ENCODE results near the gene TLX3. TPM values are rescaled to one million over a fixed set of nuclear protein-coding genes. Genes with fewer than 3 reads are reported as not detected.

Gene TLX3
- total and polyA plus RNA-seq, 10 of the 15 experiments (the other 5 are each of a cell fraction or from before 2014, with no cell fraction given), result not detected

GRCh38 chr5:171271798-171272197 is 37.2 kb upstream of the TLX3 start:
- Histone ChIP-seq H2AFZ (ENCODE audit: control insufficient read depth, low read depth, low read length) (no peak overlapping the region), H3K79me2 (ENCODE audit: control insufficient read depth, insufficient read depth, low read length) (no peaks in the 10 kb centered on the region), H4K20me1 (ENCODE audit: control insufficient read depth, insufficient read depth) (no peaks in the 10 kb centered on the region), H3K4me2 (ENCODE audit: control insufficient read depth, insufficient read depth) (no peak overlapping the region), H3K4me3 (no peak overlapping the region), H3K9ac (ENCODE audit: control insufficient read depth, insufficient read depth, low read length) (no peak overlapping the region), H3K27me3 (replicated peaks in 1 of 2; ENCODE audit: control insufficient read depth in 2 of 2, insufficient read depth in 2 of 2, low read length in 1 of 2) (no peaks in the 10 kb centered on the region; a peak in 2 of 4 replicates), H3K4me1 (ENCODE audit: control insufficient read depth, insufficient read depth, low read length) (no peaks in the 10 kb centered on the region), H3K27ac (ENCODE audit: control insufficient read depth, insufficient read depth) (no peak overlapping the region), H3K36me3 (ENCODE audit: control insufficient read depth in 2 of 2, insufficient read depth in 2 of 2, low read length in 1 of 2) (no peaks in the 10 kb centered on the region), H3K9me3 (replicated peaks; ENCODE audit: control insufficient read depth, insufficient read depth, low read length) (no peaks in the 10 kb centered on the region)
- POLR2A ChIA-PET, result no interaction called here
- no TSS peak for BruUV-seq (replicated peaks)
- DNase-seq (ENCODE audit: low read depth, low spot score), result no peak
- CTCF ChIA-PET, result interaction anchor here (0.8 to 1.8 kb wide), 6 partner anchors 8 to 635 kb away, joined by 3 to 5 read pairs (median 3); no protein-coding TSS in a partner anchor
- TF ChIP-seq TCF7 (IDR thresholded peaks at IDR 0.05; ENCODE audit: borderline replicate concordance) (no peak), STAT1 (conservative IDR thresholded peaks at IDR 0.05) (no peak), ZNF274 (IDR thresholded peaks at IDR 0.05; ENCODE audit: insufficient read depth, insufficient read length) (no peak), ZNF592 (IDR thresholded peaks at IDR 0.05) (no peak), BCL11A (IDR thresholded peaks at IDR 0.05; ENCODE audit: low read depth, low read length) (no peak), RAD51 (IDR thresholded peaks at IDR 0.05) (no peak), CBX5 (IDR thresholded peaks at IDR 0.05; ENCODE audit: low read depth) (no peak), NR2C1 (IDR thresholded peaks at IDR 0.05) (no peak), IRF4 (IDR thresholded peaks at IDR 0.05; ENCODE audit: low read depth, low read length) (no peak), PKNOX1 (IDR thresholded peaks at IDR 0.05) (no peak), EGR1 (IDR thresholded peaks at IDR 0.05; ENCODE audit: borderline replicate concordance in 1 of 2, low read depth in 2 of 2, low read length in 2 of 2) (no peak), TCF3 (IDR thresholded peaks at IDR 0.05; ENCODE audit: borderline replicate concordance, insufficient read depth, low read depth, low read length) (no peak), RELB (IDR thresholded peaks at IDR 0.05; ENCODE audit: low read depth) (no peak)
- no peak for ATAC-seq
- no peak for FAIRE-seq
- SMC1A ChIA-PET (ENCODE audit: uncharacterized antibody, unreplicated experiment), result interaction anchor here (0.9 to 1.5 kb wide), 2 partner anchors 56 to 635 kb away, joined by 3 to 4 read pairs; no protein-coding TSS in a partner anchor
- in situ Hi-C loops (cut with MboI), result no loop called here
- intact Hi-C loops (cut with micrococcal nuclease; ENCODE audit: unreplicated experiment), result no loop called here
- WGBS (ENCODE audit: insufficient coverage, insufficient replicate concordance, low lambda C conversion rate, missing lambda C conversion rate), result 67% methylated on average over 3 of the region's 3 CpGs
- RAD21 ChIA-PET (ENCODE audit: unreplicated experiment), result no interaction called here
